ENCODE measurements around the gene CARMIL3. TPM values are rescaled to one million over a fixed set of nuclear protein-coding genes. Genes with fewer than 3 reads are reported as not detected.

Gene CARMIL3
- total RNA-seq, 3 donors from 2014 or later = 0.16 to 0.98 (median 0.73) TPM

GRCh38 chr14:24098229-24098926 is 46.6 kb downstream of the CARMIL3 start:
- Histone ChIP-seq H3K27ac (no peak overlapping the region), H3K4me3 (no peak overlapping the region), H3K4me1 (peaks cover 0 to 4% of the 10 kb centered on the region in 2 donors), H3K9me3 (no peaks in the 10 kb centered on the region), H3K36me3 (no peaks in the 10 kb centered on the region), H3K27me3 (no peaks in the 10 kb centered on the region)
- no peak for TF ChIP-seq CTCF (IDR thresholded peaks at IDR 0.05)
- no peak for TF ChIP-seq POLR2A (IDR thresholded peaks at IDR 0.05)
- TF ChIP-seq POLR2AphosphoS5 (IDR thresholded peaks at IDR 0.05) = no peak
- DNase-seq (ENCODE audit: low spot score in 2 of 2) = no peak
- intact Hi-C loops (cut with DNase I; ENCODE audit: low total_unique reads) = no loop called here

GRCh38 chr14:24098927-24099813 is 47.4 kb downstream of the CARMIL3 start:
- peaks cover 0 to 4% of the 10 kb centered on the region in 2 donors for H3K4me1 ChIP-seq
- no peak for DNase-seq (ENCODE audit: low spot score in 2 of 2)
- intact Hi-C loops (cut with DNase I; ENCODE audit: low total_unique reads) = no loop called here
- H3K27me3 ChIP-seq = no peaks in the 10 kb centered on the region
- no peaks in the 10 kb centered on the region for H3K36me3 ChIP-seq
- H3K4me3 ChIP-seq = no peak overlapping the region
- H3K9me3 ChIP-seq = no peaks in the 10 kb centered on the region
- TF ChIP-seq POLR2AphosphoS5 (IDR thresholded peaks at IDR 0.05) (no peak), CTCF (IDR thresholded peaks at IDR 0.05) (no peak), POLR2A (IDR thresholded peaks at IDR 0.05) (no peak)
- H3K27ac ChIP-seq = no peak overlapping the region

DNA sequence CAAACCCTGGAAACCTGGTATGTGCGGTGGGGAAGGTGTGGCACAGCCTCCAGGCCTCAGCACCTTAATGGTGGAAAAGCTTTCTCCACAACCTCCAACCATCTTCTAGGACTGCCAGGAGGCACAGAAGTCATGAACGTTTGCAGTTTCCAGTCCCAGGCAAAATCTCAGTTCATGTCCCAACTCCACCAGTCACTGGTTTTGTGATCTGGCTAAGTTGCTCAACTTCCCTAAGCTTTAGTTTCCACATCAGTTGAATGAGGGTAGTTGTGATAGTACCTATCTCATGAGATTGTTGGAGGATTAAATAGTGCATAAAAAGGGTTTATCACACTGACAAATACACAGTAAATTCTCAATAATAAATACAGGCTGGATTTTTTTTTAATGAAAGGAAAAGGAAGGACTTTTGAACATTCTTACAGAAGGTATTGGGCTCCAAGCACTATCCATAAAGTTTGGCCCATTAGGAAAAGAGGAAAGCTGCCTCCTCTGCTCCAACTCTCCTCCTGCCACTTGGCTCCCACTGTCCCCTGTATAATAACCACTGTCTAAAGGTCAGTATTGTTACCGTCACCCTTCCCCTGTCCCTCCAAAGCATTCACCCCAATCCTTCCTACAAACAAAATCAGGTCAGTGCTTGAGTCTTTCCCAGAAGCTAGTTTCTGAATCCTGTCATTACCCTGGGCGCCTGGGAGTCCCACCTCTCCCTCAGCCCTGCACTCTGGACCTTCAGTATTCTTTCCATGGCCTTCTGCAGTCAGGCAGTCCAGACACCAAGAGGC is 48.6 kb downstream of the CARMIL3 start:
- no peak for TF ChIP-seq POLR2AphosphoS5 (IDR thresholded peaks at IDR 0.05)
- TF ChIP-seq CTCF (IDR thresholded peaks at IDR 0.05) = no peak
- Histone ChIP-seq H3K27ac (no peak overlapping the region), H3K27me3 (no peaks in the 10 kb centered on the region), H3K4me3 (no peak overlapping the region), H3K36me3 (no peaks in the 10 kb centered on the region), H3K9me3 (no peaks in the 10 kb centered on the region), H3K4me1 (peaks cover 0 to 4% of the 10 kb centered on the region in 2 donors)
- DNase-seq (ENCODE audit: low spot score in 2 of 2) = no peak
- intact Hi-C loops (cut with DNase I; ENCODE audit: low total_unique reads) = no loop called here

GRCh38 chr14:24100982-24101494 is 49.2 kb downstream of the CARMIL3 start:
- DNase-seq (ENCODE audit: low spot score in 2 of 2) = no peak
- intact Hi-C loops (cut with DNase I; ENCODE audit: low total_unique reads) = no loop called here
- Histone ChIP-seq H3K27ac (no peak overlapping the region), H3K4me1 (no peaks in the 10 kb centered on the region), H3K9me3 (no peaks in the 10 kb centered on the region), H3K36me3 (no peaks in the 10 kb centered on the region), H3K4me3 (no peak overlapping the region), H3K27me3 (no peaks in the 10 kb centered on the region)
- TF ChIP-seq POLR2AphosphoS5 (IDR thresholded peaks at IDR 0.05) = no peak
- no peak for TF ChIP-seq POLR2A (IDR thresholded peaks at IDR 0.05)
- no peak for TF ChIP-seq CTCF (IDR thresholded peaks at IDR 0.05)
